Measurements from ENCODE around the gene SLAMF6. TPM values are rescaled to one million over a fixed set of nuclear protein-coding genes. Genes with fewer than 3 reads are reported as not detected.
A peak's percentile ranks its signal among the peaks of the same experiment; 100 is the strongest.
"Not testable (repeated sequence)": the region's sequence is repeated elsewhere in the genome, so short reads cannot be mapped to it uniquely, and the experiment has no call there.

The SLAMF6 gene
- total RNA-seq, 2 experiments from 2014 or later = 42.8 to 43.9 TPM

DNA sequence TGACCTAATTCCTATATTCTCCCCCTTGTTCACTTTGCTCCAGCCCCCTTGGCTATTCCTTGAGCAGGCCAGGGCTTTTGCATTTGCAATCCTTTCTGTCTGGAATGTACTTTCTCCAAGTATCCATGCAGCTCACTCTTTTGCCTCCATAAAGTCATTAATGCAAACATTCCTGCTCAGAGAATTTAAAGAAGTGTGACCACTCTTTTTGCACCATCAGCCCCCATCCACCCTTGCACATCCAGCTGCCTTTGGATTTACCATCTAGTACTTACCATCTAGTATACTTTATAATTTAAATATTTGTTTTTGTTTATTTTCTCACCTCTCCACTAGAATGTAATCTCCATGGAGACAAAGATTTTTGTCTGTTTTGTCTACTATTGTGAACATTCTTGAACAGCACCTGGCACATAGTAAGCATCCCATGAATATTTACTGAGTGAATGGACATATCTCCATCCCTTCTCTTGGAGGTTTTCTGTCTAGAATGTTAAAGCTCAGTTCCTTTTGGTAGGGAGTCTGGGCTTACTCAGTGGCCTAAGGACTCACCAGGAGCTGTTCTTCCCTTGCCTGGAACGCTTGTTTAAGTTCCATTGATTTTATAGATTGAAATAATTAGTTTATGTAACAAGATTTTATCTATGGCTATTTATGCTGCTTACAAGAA is 22.6 kb downstream of the SLAMF6 start:
- Mint-ChIP-seq H3K4me1 (ENCODE audit: low read depth) (peaks cover 82% of the 10 kb centered on the region), H3K4me3 (no peak overlapping the region), H3K36me3 (ENCODE audit: low read depth) (peaks cover 73% of the 10 kb centered on the region), H3K9me3 (peaks cover 38% of the 10 kb centered on the region), H3K27me3 (no peaks in the 10 kb centered on the region), H3K27ac (peak overlapping the region; percentile 14)
- ChIA-PET CTCF (interaction anchor here (1.2 to 1.4 kb wide), 2 partner anchors 16 to 29 kb away, joined by 3 to 5 read pairs; no protein-coding TSS in a partner anchor), POLR2A (no interaction called here)
- ATAC-seq (no peak), DNase-seq (no peak)
- TF ChIP-seq, protein P1, sequence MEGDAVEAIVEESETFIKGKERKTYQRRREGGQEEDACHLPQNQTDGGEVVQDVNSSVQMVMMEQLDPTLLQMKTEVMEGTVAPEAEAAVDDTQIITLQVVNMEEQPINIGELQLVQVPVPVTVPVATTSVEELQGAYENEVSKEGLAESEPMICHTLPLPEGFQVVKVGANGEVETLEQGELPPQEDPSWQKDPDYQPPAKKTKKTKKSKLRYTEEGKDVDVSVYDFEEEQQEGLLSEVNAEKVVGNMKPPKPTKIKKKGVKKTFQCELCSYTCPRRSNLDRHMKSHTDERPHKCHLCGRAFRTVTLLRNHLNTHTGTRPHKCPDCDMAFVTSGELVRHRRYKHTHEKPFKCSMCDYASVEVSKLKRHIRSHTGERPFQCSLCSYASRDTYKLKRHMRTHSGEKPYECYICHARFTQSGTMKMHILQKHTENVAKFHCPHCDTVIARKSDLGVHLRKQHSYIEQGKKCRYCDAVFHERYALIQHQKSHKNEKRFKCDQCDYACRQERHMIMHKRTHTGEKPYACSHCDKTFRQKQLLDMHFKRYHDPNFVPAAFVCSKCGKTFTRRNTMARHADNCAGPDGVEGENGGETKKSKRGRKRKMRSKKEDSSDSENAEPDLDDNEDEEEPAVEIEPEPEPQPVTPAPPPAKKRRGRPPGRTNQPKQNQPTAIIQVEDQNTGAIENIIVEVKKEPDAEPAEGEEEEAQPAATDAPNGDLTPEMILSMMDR (IDR thresholded peaks at IDR 0.05) = no peak
- intact Hi-C loops (cut with micrococcal nuclease) = no loop called here

DNA sequence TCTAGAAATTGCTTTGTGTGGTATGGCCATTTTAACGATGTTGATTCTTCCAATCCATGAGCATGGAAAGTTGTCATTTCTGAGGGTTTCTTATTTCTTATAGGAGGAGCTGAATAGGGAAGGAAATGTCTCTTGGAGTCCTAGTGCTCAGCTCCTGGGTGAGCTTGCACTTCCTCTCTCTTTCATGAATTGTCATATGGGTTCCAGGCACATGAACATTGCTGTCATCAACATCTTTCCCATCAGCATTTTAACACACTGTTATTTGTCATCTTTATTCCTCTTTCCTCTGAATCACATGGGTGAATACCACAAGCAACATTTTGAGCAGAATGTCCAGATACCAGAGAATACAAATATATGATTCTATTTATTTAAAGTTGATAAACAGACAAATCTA is 23.4 kb downstream of the SLAMF6 start:
- intact Hi-C loops (cut with micrococcal nuclease) = no loop called here
- Mint-ChIP-seq H3K4me3 (no peak overlapping the region), H3K27ac (peak overlapping the region; percentile 32), H3K4me1 (ENCODE audit: low read depth) (peaks cover 84% of the 10 kb centered on the region), H3K27me3 (no peaks in the 10 kb centered on the region), H3K9me3 (peaks cover 38% of the 10 kb centered on the region), H3K36me3 (ENCODE audit: low read depth) (peaks cover 65% of the 10 kb centered on the region)
- CTCF ChIA-PET = interaction anchor here (1.3 to 1.4 kb wide), 2 partner anchors 14 to 15 kb away, joined by 3 to 5 read pairs; no protein-coding TSS in a partner anchor
- no peak for DNase-seq
- TF ChIP-seq, protein P1 (IDR thresholded peaks at IDR 0.05) = no peak
- POLR2A ChIA-PET = no interaction called here
- no peak for ATAC-seq

DNA sequence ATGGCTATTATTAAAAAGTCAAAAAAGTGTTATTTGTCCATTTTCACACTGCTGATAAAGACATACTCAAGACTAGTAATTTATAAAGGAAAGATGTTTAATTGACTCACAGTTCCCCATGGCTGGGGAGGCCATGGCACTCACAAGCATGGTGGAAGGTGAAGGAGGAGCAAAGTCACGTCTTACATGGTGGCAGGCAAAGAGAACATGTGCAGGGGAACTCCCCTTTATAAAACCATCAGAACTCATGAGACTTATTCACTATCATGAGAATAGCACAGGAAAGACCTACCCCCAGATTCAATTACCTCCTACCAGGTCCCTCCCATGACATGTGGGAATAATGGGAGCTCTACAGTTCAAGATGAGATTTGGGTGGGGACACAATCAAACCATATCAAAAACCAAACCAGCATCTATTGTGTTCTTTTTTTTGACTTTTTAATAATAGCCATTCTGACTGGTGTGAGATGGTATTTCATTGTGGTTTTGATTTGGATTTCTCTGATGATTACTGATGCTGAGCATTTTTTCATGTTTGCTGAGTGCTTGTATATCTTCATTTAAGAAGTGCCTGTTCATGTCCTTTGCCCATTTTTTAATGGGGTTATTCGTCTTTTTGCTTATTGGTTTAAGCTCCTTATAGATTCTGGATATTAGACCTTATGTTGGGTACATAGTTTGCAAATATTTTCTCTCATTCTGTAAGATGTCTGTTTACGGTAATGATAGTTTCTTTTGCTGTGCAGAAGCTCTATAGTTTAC is 24.6 kb downstream of the SLAMF6 start:
- intact Hi-C loops (cut with micrococcal nuclease); H3K4me3 Mint-ChIP-seq; ATAC-seq; H3K27me3 Mint-ChIP-seq; DNase-seq: not testable (repeated sequence)
- POLR2A ChIA-PET = interaction anchor here (0.6 to 1.0 kb wide), 3 partner anchors 13 to 606 kb away, joined by 3 to 4 read pairs (median 4); no protein-coding TSS in a partner anchor
- peaks cover 54% of the 10 kb centered on the region for H3K36me3 Mint-ChIP-seq (ENCODE audit: low read depth)
- CTCF ChIA-PET = interaction anchor here (1.3 kb wide), 1 partner anchor 16 kb away, joined by 3 read pairs; no protein-coding TSS in a partner anchor
- H3K27ac Mint-ChIP-seq = peak overlapping the region; percentile 5
- H3K9me3 Mint-ChIP-seq = peaks cover 36% of the 10 kb centered on the region
- H3K4me1 Mint-ChIP-seq (ENCODE audit: low read depth) = peaks cover 80% of the 10 kb centered on the region

DNA sequence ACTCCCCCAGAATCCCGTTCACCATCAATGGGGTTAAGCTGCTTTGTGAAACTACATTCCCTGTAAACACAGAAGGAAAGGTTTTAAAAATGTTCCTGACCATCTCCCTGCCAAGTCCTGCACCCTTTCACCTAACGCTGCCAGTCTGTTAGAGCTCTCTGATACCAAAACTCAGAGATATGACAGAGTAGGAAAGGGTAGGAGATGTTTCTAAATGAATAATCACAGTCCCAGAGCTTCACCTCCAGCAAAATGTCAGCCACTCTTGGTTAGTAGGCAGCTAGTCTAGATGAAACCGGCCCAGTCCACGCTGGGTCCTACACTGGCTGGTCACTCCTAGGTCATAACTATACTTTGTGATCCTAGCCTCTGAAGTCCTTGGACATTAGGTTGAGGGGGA is 26.7 kb downstream of the SLAMF6 start:
- TF ChIP-seq, protein P1 (IDR thresholded peaks at IDR 0.05) = no peak
- Mint-ChIP-seq H3K36me3 (ENCODE audit: low read depth) (peaks cover 35% of the 10 kb centered on the region), H3K27ac (peak overlapping the region; percentile 74), H3K4me1 (ENCODE audit: low read depth) (peaks cover 62% of the 10 kb centered on the region), H3K9me3 (peaks cover 30% of the 10 kb centered on the region), H3K27me3 (no peaks in the 10 kb centered on the region), H3K4me3 (no peak overlapping the region)
- CTCF ChIA-PET = interaction anchor here (0.8 to 1.2 kb wide), 3 partner anchors 9 to 57 kb away, joined by 3 to 4 read pairs (median 3); no protein-coding TSS in a partner anchor
- DNase-seq = no peak
- POLR2A ChIA-PET = interaction anchor here (0.6 kb wide), 1 partner anchor 12 kb away, joined by 3 read pairs; no protein-coding TSS in a partner anchor
- intact Hi-C loops (cut with micrococcal nuclease) = no loop called here
- ATAC-seq = peak; percentile 60

GRCh38 chr1:160494620-160495019 is 28.4 kb downstream of the SLAMF6 start:
- H3K4me3 Mint-ChIP-seq = no peak overlapping the region
- no peaks in the 10 kb centered on the region for H3K27me3 Mint-ChIP-seq
- TF ChIP-seq, protein P1 (IDR thresholded peaks at IDR 0.05) = no peak
- H3K9me3 Mint-ChIP-seq = peaks cover 24% of the 10 kb centered on the region
- ChIA-PET CTCF (no interaction called here), POLR2A (no interaction called here)
- ATAC-seq (no peak), DNase-seq (no peak)
- H3K4me1 Mint-ChIP-seq (ENCODE audit: low read depth) = peaks cover 56% of the 10 kb centered on the region
- intact Hi-C loops (cut with micrococcal nuclease) = no loop called here
- peak overlapping the region; percentile 51 for H3K27ac Mint-ChIP-seq
- peaks cover 36% of the 10 kb centered on the region for H3K36me3 Mint-ChIP-seq (ENCODE audit: low read depth)
